ENCODE measurements around the gene MGAT4C.

- TF ChIP-seq NRF1 (IDR thresholded peaks at IDR 0.05; ENCODE audit: low read depth, low read length) (no peak), CTCF (IDR thresholded peaks at IDR 0.05) (no peak), MXI1 (IDR thresholded peaks at IDR 0.05; ENCODE audit: low read depth, low read length) (no peak), TAF1 (IDR thresholded peaks at IDR 0.05; ENCODE audit: borderline replicate concordance, low read depth, low read length) (no peak), POLR2AphosphoS5 (IDR thresholded peaks at IDR 0.05; ENCODE audit: low read depth, low read length) (no peak), PBX3 (IDR thresholded peaks at IDR 0.05) (no peak), RAD21 (IDR thresholded peaks at IDR 0.05; ENCODE audit: low read length) (no peak), USF2 (IDR thresholded peaks at IDR 0.05; ENCODE audit: borderline replicate concordance, low read depth, low read length) (no peak), NFIC (IDR thresholded peaks at IDR 0.05; ENCODE audit: borderline replicate concordance) (no peak), MAX (IDR thresholded peaks at IDR 0.05; ENCODE audit: low read depth) (no peak), SMC3 (IDR thresholded peaks at IDR 0.05; ENCODE audit: low read depth, low read length) (no peak), FOSL2 (IDR thresholded peaks at IDR 0.05; ENCODE audit: borderline replicate concordance, low read depth) (no peak), FOXM1 (IDR thresholded peaks at IDR 0.05; ENCODE audit: low read depth) (no peak), EZH2phosphoT487 (IDR thresholded peaks at IDR 0.05; ENCODE audit: borderline replicate concordance, low read depth) (no peak)
Measured at GRCh38 chr12:86170051-86170450, 86.1 kb downstream of the MGAT4C start.
